CD4-positive, alpha-beta T cell treated with Interleukin-17A for 4 hours (primary cell): Measurements from ENCODE around the gene NDFIP2.

Experiments
- DNase-seq: peaks from one replicate; pipeline ENCODE4 v3.0.0-alpha.2; 2020; ENCODE audit warnings: mixed read lengths

Gene NDFIP2

GRCh38 chr13:79497064-79497463 is 16.1 kb downstream of the NDFIP2 start:
- no peak for DNase-seq

GRCh38 chr13:79497852-79498251 is 16.9 kb downstream of the NDFIP2 start:
- no peak for DNase-seq

DNA sequence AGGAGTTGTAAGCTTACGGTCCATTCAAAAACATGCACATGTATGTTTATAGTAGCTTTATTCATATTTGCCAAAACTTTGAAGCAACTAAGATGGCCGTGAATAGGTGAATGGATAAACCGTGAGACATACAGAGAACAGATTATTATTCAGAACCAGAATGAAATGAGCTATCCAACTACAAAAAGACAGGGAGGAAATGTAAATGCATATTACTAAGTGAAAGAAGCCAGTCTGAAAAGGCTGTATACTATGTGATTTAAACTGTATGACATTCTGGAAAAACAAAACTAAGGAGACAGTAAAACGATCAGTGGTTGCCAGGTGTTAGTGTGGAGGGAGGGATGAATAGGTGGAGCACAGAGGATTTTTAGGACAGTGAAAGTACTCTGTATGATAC is 19.9 kb downstream of the NDFIP2 start:
- no peak for DNase-seq

DNA sequence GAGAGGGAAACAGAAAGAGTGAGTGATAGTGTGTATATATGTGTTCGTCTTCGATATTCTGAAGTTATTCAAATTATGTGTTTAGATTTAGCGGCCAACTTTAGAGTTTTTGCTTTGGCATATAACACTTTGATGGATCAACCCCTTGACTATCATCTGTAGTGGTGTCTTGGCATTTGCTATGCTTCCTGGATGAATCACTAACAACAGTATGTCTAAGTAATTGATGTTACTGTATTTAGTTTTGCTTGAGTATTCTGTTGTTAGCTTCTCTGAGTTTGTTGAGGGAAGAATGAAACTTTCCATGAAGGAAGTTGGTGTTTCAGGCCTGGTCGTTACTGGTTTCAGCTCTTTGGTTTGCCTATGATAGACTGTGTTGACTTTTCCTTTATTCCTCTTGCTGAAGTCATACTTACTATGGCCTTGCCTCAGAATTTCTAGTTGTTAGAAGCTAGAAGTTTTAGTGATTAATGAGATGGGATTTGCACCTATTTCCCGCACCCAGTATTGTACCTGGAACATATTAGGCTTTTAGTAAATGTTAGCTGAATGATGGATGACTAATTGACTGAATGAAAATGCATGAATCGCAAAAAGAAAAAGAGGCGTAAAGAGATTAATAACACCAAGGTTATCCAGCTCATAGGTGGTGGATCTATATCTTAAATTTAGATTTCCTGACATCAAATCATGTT is 20.7 kb downstream of the NDFIP2 start:
- no peak for DNase-seq

GRCh38 chr13:79502859-79503468 is 22.0 kb downstream of the NDFIP2 start:
- DNase-seq = no peak

- DNase-seq = no peak
Observed at GRCh38 chr13:79503473-79504017, 22.6 kb downstream of the NDFIP2 start.

GRCh38 chr13:79508224-79508961 is 27.4 kb downstream of the NDFIP2 start:
- no peak for DNase-seq

DNA sequence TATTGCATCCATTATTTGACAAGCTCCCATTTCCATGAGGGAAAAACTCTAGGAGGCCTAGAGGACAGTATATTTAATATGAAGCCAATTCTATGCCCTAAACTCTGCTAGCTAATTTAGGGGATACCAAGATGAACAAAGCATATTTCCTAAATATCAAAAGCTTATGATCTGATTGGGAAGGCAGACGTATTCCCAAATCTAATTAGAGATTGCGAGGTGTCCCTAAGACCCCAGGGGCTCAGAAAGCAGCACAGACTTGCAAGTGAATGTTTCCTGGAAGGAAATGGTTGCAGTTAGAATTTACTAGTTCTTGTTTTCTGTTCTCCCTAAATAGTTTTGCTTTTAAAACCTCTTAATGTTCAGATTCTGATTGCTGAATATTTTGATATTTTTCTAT is 30.7 kb downstream of the NDFIP2 start:
- no peak for DNase-seq

DNA sequence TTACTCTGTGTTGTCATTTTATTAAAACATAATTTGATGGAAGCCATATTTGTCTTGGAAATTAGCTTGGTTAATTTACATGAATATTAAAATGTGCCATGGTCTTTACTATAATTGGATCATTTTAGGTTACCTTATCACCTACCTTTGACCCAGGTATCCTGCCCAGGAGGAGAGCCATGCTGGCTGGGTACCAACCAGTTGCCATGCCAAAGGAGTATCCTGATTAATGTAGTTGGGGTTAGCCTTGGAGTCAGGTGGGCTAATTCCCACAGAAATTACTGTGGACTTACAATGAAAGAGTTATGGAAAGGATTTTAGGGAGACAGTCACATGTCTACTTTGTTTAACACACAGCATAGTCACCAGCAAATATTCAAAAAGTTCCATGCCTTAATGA is 32.0 kb downstream of the NDFIP2 start:
- no peak for DNase-seq

GRCh38 chr13:79516595-79516994 is 35.6 kb downstream of the NDFIP2 start:
- DNase-seq = no peak

DNA sequence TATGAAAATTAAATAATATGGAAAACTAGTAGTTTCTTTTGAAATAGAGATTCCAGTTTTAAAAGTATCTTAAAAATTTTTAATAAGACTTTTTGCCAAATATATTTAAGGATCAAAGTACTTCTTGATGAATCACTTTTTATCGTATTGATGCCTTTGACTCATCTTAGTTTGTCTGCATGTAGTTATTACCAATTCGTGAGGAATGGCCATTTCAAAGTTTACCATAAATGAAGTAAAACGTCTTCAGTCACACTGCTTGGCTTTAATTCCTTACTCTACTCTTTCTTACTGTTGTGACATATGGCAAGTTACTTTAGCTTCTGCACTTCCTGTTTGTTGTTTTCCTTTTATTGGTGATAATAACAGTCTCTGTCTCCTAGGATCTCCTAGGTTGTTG is 38.3 kb downstream of the NDFIP2 start:
- DNase-seq = no peak

- no peak for DNase-seq
Observed at GRCh38 chr13:79522583-79522982, 41.6 kb downstream of the NDFIP2 start.

GRCh38 chr13:79525064-79525857 is 44.3 kb downstream of the NDFIP2 start:
- DNase-seq = no peak

GRCh38 chr13:79527698-79528097 is 46.7 kb downstream of the NDFIP2 start:
- DNase-seq = no peak

DNA sequence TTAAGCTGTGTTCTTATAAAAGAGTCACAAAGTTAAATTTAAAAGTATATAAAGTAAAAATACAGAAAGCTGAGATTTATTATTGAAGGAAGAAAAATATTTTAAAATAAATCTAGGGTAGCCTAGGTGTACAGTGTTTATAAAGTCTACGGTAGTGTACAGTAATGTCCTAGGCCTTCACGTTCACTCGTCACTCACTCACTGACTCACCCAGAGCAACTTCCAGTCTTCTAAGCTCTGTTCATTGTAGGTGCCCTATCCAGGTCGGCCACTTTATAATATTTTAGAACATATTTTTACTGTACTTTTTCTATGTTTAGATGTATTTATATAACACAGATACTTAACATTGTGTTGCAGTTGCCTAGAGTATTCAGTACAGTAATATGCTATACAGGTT is 47.4 kb downstream of the NDFIP2 start:
- DNase-seq = no peak

DNA sequence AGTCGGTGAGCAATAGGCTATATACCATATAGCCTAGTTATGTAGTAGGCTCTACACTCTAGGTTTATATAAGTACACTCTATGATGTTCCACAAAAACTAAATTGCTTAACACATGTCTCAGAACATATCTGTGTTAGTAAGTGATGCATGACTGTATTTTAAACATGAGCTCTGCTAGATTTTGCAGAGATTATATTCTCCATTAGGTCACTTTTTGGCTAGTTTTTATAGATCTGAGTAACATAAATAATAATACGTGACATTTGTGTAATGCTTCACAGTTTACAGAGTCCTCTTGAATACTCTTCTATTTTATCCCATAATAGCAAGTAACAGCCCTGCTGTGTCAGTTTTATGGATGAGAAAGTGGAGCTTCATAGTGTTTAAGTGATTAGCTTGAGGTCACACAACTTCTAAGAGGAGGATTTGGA is 47.8 kb downstream of the NDFIP2 start:
- DNase-seq = no peak

- DNase-seq = no peak
Observed at GRCh38 chr13:79529817-79530216, 48.9 kb downstream of the NDFIP2 start.

DNA sequence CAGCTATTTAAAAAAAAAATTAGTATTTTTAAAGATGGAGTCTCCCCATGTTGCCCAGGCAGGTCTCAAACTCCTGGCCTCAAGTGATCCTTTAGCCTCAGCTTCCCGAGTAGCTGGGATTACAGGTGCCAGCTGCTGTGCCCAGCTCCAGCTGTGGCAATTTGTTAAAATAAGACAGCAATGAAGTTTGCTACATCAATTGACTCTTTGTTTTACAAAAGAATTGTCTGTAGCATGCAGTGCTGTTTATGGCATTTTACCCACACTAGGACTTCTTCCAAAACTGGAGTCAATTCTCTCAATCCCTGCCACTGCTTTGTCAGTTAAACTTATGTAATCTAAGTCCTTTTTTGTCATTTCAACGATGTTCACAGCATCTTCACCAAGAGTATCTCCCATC is 49.3 kb downstream of the NDFIP2 start:
- DNase-seq = no peak

- no peak for DNase-seq
Observed at GRCh38 chr13:79531542-79532254, 50.7 kb downstream of the NDFIP2 start.

DNA sequence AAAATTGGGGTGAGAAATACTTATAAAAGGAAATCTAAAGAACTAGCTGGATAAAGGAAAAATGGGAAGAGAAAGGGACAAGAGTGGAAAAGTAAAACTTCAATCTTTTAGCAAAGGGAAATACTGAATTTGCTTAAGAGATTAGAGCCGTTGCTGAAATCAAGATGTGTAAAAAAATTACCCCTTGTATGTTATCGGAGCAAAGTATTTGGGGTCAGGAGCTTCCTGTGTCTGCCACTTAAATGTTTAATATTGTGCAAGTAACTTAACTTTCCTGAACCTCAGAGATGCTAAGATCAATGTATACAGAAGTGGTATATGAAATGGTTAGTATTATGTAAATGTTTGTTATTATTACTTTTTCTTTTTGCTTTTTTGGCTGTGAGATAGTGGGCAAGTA is 51.6 kb downstream of the NDFIP2 start:
- no peak for DNase-seq

DNA sequence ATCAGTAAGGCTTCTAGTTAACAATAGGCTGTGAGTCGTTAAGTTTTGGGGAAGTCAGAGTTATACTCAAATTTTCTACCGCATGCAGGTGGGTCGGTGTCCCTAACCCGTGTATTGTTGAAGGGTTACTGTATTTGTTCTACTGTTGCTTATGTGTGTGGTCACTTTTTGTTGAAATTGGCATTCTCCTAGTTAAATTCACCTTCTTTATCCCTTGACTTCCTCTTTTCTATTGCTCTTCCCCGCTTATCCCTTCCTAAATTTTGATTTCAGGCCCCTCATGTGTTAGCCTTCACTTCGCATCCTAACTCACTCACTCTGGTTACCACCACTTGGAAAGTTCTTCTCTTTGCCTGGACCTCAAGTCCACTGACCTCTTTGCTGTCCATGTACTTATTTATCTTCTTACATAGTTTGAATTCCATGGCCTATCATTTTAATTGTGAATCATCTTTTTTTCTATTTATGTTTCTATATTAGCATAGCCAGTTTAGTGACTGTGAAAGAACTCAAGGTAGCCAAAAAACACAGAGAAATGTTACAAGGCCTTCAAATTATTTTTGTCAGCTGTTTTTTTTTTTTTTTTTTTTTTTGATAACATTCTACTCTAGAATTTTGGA is 52.9 kb downstream of the NDFIP2 start:
- no peak for DNase-seq

GRCh38 chr13:79534596-79534995 is 53.6 kb downstream of the NDFIP2 start:
- no peak for DNase-seq
